MCF 10A (cell line): Measurements from ENCODE around the gene GBP6. TPM values are rescaled to one million over a fixed set of nuclear protein-coding genes. Genes with fewer than 3 reads are reported as not detected.

ENCODE experiments used
- BruUV-seq: library from RNA; stranded (reverse); fragments of 400-500 nt; replicated peaks from 2 replicates; lab custom pipeline; 2021; lab: Mats Ljungman, UMichigan
- CTCF ChIA-PET: fragments of 300-600 bp; sonication (Branson Sonifier 250); formaldehyde crosslinking; extraction: SDS; loops from one replicate; lab custom pipeline; 2021; ENCODE audit warnings: antibody characterized with exemption, inconsistent platforms; lab: Yijun Ruan, JAX
- POLR2A ChIA-PET: fragments of 300-600, 350-650 bp; sonication (Branson Sonifier 250); formaldehyde crosslinking; extraction: SDS; loops from one replicate; lab custom pipeline; 2020; ENCODE audit warnings: antibody characterized with exemption, inconsistent platforms; lab: Yijun Ruan, JAX
- DNase-seq: peaks from one replicate; pipeline ENCODE4 v3.0.0-alpha.2; 2018; ENCODE audit not compliant: unreplicated experiment
- H3K27ac Mint-ChIP-seq: one replicate; pipeline ENCODE4 v1.8.0; 2022; ENCODE audit warnings: mild to moderate bottlenecking, low read depth, mixed read lengths; ENCODE audit not compliant: unreplicated experiment
- H3K27me3 Mint-ChIP-seq: one replicate; pipeline ENCODE4 v1.8.0; 2022; ENCODE audit warnings: mixed read lengths; ENCODE audit not compliant: insufficient read depth, unreplicated experiment
- H3K36me3 Mint-ChIP-seq: one replicate; pipeline ENCODE4 v1.8.0; 2022; ENCODE audit warnings: mild to moderate bottlenecking, moderate library complexity, mixed read lengths; ENCODE audit not compliant: insufficient read depth, unreplicated experiment
- H3K4me1 Mint-ChIP-seq: one replicate; pipeline ENCODE4 v1.8.0; 2022; ENCODE audit warnings: mixed read lengths; ENCODE audit not compliant: insufficient read depth, unreplicated experiment
- H3K4me3 Mint-ChIP-seq: one replicate; pipeline ENCODE4 v1.8.0; 2022; ENCODE audit warnings: mild to moderate bottlenecking, moderate library complexity, mixed read lengths; ENCODE audit not compliant: unreplicated experiment
- H3K9me3 Mint-ChIP-seq: one replicate; pipeline ENCODE4 v1.8.0; 2022; ENCODE audit warnings: mixed read lengths; ENCODE audit not compliant: unreplicated experiment
- intact Hi-C: fragments of 100-400 bp; cut with micrococcal nuclease; formaldehyde crosslinking; loops from 2 replicates; pipeline ENCODE4 v1.14.1; 2022
- total RNA-seq: library from RNA; stranded (reverse); gene quantifications from 2 replicates; pipeline ENCODE4 v1.2.3, GENCODE V29; 2022
- TF ChIP-seq, protein P1 (sequence below): fragments of 200-600 bp; IDR thresholded peaks from one replicate; pipeline ENCODE4 v1.8.0; 2022; ENCODE audit warnings: antibody characterized with exemption, mild to moderate bottlenecking; ENCODE audit not compliant: unreplicated experiment

Gene GBP6
- total RNA-seq, 1 experiment from 2014 or later, result not detected

DNA sequence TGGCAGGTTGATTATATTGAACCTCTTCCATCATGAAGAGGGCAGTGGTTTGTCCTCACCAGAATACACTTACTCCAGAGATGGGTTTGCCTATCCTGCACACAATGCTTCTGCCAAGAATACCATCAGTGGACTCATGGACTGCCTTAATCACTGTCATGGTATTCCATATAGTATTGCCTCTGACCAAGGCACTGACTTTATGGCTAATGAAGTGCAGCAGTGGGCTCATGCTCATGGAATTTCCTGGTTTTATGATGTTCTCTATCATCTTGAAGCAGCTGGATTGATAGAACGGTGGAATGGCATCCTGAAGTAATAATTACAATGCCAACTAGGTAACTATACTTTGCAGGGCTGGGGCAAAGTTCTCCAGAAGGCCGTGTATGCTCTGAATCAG, 16.6 kb upstream of the GBP6 start:
- Mint-ChIP-seq H3K27me3 (no peaks in the 10 kb centered on the region), H3K36me3 (no peaks in the 10 kb centered on the region), H3K4me1 (no peaks in the 10 kb centered on the region), H3K27ac (no peak overlapping the region), H3K4me3 (no peak overlapping the region), H3K9me3 (no peaks in the 10 kb centered on the region)
- intact Hi-C loops, result no loop called here
- TF ChIP-seq, protein P1, sequence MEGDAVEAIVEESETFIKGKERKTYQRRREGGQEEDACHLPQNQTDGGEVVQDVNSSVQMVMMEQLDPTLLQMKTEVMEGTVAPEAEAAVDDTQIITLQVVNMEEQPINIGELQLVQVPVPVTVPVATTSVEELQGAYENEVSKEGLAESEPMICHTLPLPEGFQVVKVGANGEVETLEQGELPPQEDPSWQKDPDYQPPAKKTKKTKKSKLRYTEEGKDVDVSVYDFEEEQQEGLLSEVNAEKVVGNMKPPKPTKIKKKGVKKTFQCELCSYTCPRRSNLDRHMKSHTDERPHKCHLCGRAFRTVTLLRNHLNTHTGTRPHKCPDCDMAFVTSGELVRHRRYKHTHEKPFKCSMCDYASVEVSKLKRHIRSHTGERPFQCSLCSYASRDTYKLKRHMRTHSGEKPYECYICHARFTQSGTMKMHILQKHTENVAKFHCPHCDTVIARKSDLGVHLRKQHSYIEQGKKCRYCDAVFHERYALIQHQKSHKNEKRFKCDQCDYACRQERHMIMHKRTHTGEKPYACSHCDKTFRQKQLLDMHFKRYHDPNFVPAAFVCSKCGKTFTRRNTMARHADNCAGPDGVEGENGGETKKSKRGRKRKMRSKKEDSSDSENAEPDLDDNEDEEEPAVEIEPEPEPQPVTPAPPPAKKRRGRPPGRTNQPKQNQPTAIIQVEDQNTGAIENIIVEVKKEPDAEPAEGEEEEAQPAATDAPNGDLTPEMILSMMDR, result no peak
- ChIA-PET CTCF (no interaction called here), POLR2A (no interaction called here)
- no peak for DNase-seq
- no TSS peak for BruUV-seq

DNA sequence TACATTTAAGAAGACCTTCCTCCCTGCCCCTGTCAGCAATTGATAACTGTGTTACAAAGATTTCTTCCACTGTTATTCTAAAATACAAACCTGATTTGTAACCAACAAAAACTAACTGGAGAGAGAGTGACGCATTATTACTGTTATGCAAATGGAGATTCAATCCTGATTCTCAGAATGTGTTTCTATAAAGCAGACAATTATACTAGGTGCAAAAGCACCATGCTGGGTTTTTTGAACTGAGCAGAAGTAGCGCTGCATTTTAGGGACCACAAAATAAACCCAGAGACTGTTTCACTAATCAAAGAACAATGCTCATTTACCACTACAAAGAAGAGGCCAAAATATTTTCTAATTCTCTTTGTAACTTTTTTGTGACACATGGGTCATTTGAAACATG, 13.6 kb upstream of the GBP6 start:
- Mint-ChIP-seq H3K4me3 (no peak overlapping the region), H3K27ac (no peak overlapping the region), H3K9me3 (no peaks in the 10 kb centered on the region), H3K27me3 (no peaks in the 10 kb centered on the region), H3K36me3 (no peaks in the 10 kb centered on the region), H3K4me1 (no peaks in the 10 kb centered on the region)
- intact Hi-C loops, result no loop called here
- TF ChIP-seq, protein P1, result no peak
- ChIA-PET POLR2A (no interaction called here), CTCF (interaction anchor here (0.6 to 0.7 kb wide), 2 partner anchors 135 to 236 kb away, joined by 3 read pairs; no protein-coding TSS in a partner anchor)
- BruUV-seq, result no TSS peak
- DNase-seq, result no peak

- no TSS peak for BruUV-seq
- DNase-seq, result peak; percentile 16
- ChIA-PET POLR2A (no interaction called here), CTCF (interaction anchor here (1.3 to 1.4 kb wide), 2 partner anchors 266 to 378 kb away, joined by 3 to 4 read pairs; no protein-coding TSS in a partner anchor)
- Mint-ChIP-seq H3K9me3 (no peaks in the 10 kb centered on the region), H3K4me3 (no peak overlapping the region), H3K4me1 (no peaks in the 10 kb centered on the region), H3K36me3 (no peaks in the 10 kb centered on the region), H3K27ac (no peak overlapping the region), H3K27me3 (no peaks in the 10 kb centered on the region)
- intact Hi-C loops, result no loop called here
- TF ChIP-seq, protein P1, result no peak
Observed at GRCh38 chr1:89351597-89352311, 12.1 kb upstream of the GBP6 start.

GRCh38 chr1:89352421-89352820, 11.4 kb upstream of the GBP6 start:
- no peak overlapping the region for H3K4me3 Mint-ChIP-seq
- no peaks in the 10 kb centered on the region for H3K27me3 Mint-ChIP-seq
- H3K4me1 Mint-ChIP-seq, result no peaks in the 10 kb centered on the region
- TF ChIP-seq, protein P1, result no peak
- intact Hi-C loops, result no loop called here
- H3K27ac Mint-ChIP-seq, result no peak overlapping the region
- DNase-seq, result no peak
- H3K36me3 Mint-ChIP-seq, result no peaks in the 10 kb centered on the region
- CTCF ChIA-PET, result interaction anchor here (0.6 to 1.4 kb wide), 3 partner anchors 267 to 411 kb away, joined by 3 to 4 read pairs (median 3); no protein-coding TSS in a partner anchor
- no TSS peak for BruUV-seq
- H3K9me3 Mint-ChIP-seq, result no peaks in the 10 kb centered on the region
- POLR2A ChIA-PET, result no interaction called here
